ENCODE results near the gene AP3B1. TPM values are rescaled to one million over a fixed set of nuclear protein-coding genes. Genes with fewer than 3 reads are reported as not detected.

The AP3B1 gene
- total and polyA plus RNA-seq, 2 of the 8 experiments (the other 6 are each of a cell fraction or from before 2014, with no cell fraction given), result 45.8 to 48.3 TPM

GRCh38 chr5:78215972-78216371, 78.5 kb downstream of the AP3B1 start:
- H3K23me2 ChIP-seq (ENCODE audit: low read depth, low read length), result no peaks in the 10 kb centered on the region
- FAIRE-seq (no peak), DNase-seq (ENCODE audit: low read depth in 1 of 2, low spot score in 2 of 2) (no peak)
- H2AFZ ChIP-seq (ENCODE audit: low read length), result no peak overlapping the region
- H2BK120ac ChIP-seq (replicated peaks; ENCODE audit: low read depth, low read length), result no peak overlapping the region
- no peak overlapping the region for H3K18ac ChIP-seq (ENCODE audit: extremely low read depth, low read length)
- H2BK20ac ChIP-seq (ENCODE audit: low read length), result no peak overlapping the region
- ChIA-PET CTCF (ENCODE audit: partially characterized antibody) (interaction anchor here (1.3 to 1.4 kb wide), 2 partner anchors 12 to 88 kb away, joined by 3 read pairs; no protein-coding TSS in a partner anchor), POLR2A (ENCODE audit: partially characterized antibody) (no interaction called here)
- H3K23ac ChIP-seq (ENCODE audit: insufficient read length), result no peak overlapping the region
- no peak overlapping the region for H4K91ac ChIP-seq (replicated peaks; ENCODE audit: insufficient read length, low read length)
- peaks cover 0 to 5% (median 0%) of the 10 kb centered on the region in 4 experiments; a peak in 2 of 7 replicates for H3K4me1 ChIP-seq (replicated peaks in 1 of 4; ENCODE audit: control insufficient read depth in 3 of 4, insufficient read depth in 4 of 4, low read length in 3 of 4)
- H4K5ac ChIP-seq (ENCODE audit: insufficient read length, low read depth, low read length), result no peak overlapping the region
- H3K79me2 ChIP-seq (ENCODE audit: control insufficient read depth in 1 of 2, insufficient read depth in 2 of 2, low read length in 2 of 2), result no peaks in the 10 kb centered on the region
- no peak overlapping the region for H3K56ac ChIP-seq (replicated peaks; ENCODE audit: insufficient read length, low read depth, low read length)
- H2BK15ac ChIP-seq (ENCODE audit: low read length), result no peak overlapping the region
- H3K27me3 ChIP-seq (replicated peaks in 1 of 4; ENCODE audit: control insufficient read depth in 3 of 4, extremely low read depth in 1 of 4, insufficient read depth in 3 of 4, low read length in 3 of 4), result no peaks in the 10 kb centered on the region
- H2BK12ac ChIP-seq (ENCODE audit: low read depth, low read length), result no peak overlapping the region
- H3K27ac ChIP-seq (ENCODE audit: low read depth, low read length), result no peak overlapping the region
- H3K79me1 ChIP-seq (ENCODE audit: low read depth, low read length), result 0 out of 2 replicates have a peak, but pooled peaks cover 2% of the 10 kb centered on the region
- no peak overlapping the region for H3K9ac ChIP-seq (replicated peaks in 1 of 4; ENCODE audit: extremely low read depth in 1 of 4, low read depth in 3 of 4, low read length in 3 of 4)
- H4K8ac ChIP-seq (ENCODE audit: extremely low read depth, insufficient read depth, low read length), result no peak overlapping the region
- no peak overlapping the region for H3K4me2 ChIP-seq (ENCODE audit: insufficient read depth in 1 of 2, low read depth in 2 of 2, low read length in 2 of 2)
- H3K36me3 ChIP-seq (ENCODE audit: control insufficient read depth in 2 of 4, insufficient read depth in 4 of 4, low read length in 3 of 4), result peaks cover 0 to 4% (median under 1%) of the 10 kb centered on the region in 4 experiments; a peak in 1 of 8 replicates
- no peak overlapping the region for H2AK5ac ChIP-seq (ENCODE audit: low read depth, low read length)
- H2BK5ac ChIP-seq (ENCODE audit: low read depth, low read length), result no peak overlapping the region
- no peaks in the 10 kb centered on the region for H3K9me3 ChIP-seq (ENCODE audit: insufficient read depth in 2 of 2, low read depth in 1 of 2, low read length in 1 of 2)
- H4K20me1 ChIP-seq (replicated peaks in 1 of 2; ENCODE audit: control insufficient read depth in 1 of 2, insufficient read depth in 2 of 2, low read length in 2 of 2), result no peaks in the 10 kb centered on the region
- 90% methylated on average over 4 of the region's 4 CpGs; no CpG with 5 or more reads in 1 of the 2 experiments for WGBS, 2 experiments (ENCODE audit: extremely low coverage in 1 of 2, insufficient coverage in 1 of 2, insufficient read length in 1 of 2, insufficient replicate concordance in 2 of 2, low coverage in 1 of 2, low lambda C conversion rate in 2 of 2, missing lambda C conversion rate in 1 of 2)
- H3K4me3 ChIP-seq (ENCODE audit: extremely low read depth in 1 of 4, insufficient read depth in 2 of 4, low read depth in 3 of 4, low read length in 4 of 4), result no peak overlapping the region
- H3K4ac ChIP-seq (replicated peaks; ENCODE audit: insufficient read length, low read depth, low read length), result no peak overlapping the region
- H3K14ac ChIP-seq (ENCODE audit: insufficient read length), result no peak overlapping the region
- TF ChIP-seq BCL11A (IDR thresholded peaks at IDR 0.05; ENCODE audit: low read depth in 2 of 2, low read length in 2 of 2) (no peak), ATF3 (IDR thresholded peaks at IDR 0.05; ENCODE audit: insufficient read depth, low read depth, low read length) (no peak), TAF7 (optimal IDR thresholded peaks at IDR 0.05; ENCODE audit: borderline replicate concordance, low read depth, low read length) (no peak), USF2 (IDR thresholded peaks at IDR 0.05; ENCODE audit: low read length) (no peak), ZNF274 (IDR thresholded peaks at IDR 0.05; ENCODE audit: borderline replicate concordance, extremely low read depth, low read length) (no peak), SIRT6 (IDR thresholded peaks at IDR 0.05; ENCODE audit: low read length) (no peak), CTCF (IDR thresholded peaks at IDR 0.05; ENCODE audit: control extremely low read depth in 1 of 3, insufficient read depth in 1 of 3, low read depth in 1 of 3, low read length in 3 of 3) (no peak), FOSL1 (IDR thresholded peaks at IDR 0.05; ENCODE audit: insufficient read depth, low read depth, low read length) (no peak), MAFK (IDR thresholded peaks at IDR 0.05; ENCODE audit: low read depth, low read length) (no peak), SUZ12 (IDR thresholded peaks at IDR 0.05; ENCODE audit: low read length) (no peak)

Measured in H1 (cell line).